ENCODE data around the gene MPP7. TPM values are rescaled to one million over a fixed set of nuclear protein-coding genes. Genes with fewer than 3 reads are reported as not detected.

The MPP7 gene
- total RNA-seq, 6 experiments from 2014 or later, result 0.80 to 2.6 (median 0.86) TPM

DNA sequence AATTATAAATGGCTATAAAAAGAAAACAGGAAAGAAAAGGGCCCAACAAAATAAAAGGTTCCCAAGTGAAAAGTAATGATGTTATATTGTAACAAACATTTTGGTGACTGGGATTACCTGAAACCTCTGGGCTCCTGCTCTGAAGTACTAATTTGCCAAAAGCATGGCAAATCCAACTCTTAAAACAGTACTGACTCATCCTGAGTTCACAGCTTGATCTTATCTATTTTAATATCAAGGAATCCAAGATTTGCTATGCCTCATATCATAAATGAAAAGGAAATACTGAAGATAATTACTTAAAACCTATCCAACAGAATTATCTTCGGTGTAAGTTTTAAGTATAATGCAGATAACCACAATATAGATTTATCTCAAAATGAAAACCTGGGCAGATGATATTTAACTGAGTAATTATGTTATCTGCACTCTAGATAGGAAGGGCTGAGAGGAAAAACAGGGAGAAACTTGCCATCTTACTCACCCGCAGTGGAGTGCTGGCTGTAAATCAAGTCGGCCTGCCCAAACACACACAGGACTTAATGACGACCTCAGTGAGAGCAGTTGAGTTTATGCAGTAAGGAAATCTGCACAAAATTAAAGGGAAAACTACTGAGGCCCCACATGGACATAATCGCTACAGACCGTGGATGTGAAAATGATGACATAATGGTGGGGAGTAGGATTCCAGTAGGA, 48.4 kb downstream of the MPP7 start:
- no peaks in the 10 kb centered on the region for H3K9me3 Mint-ChIP-seq
- H3K4me3 Mint-ChIP-seq, result no peak overlapping the region
- H3K27me3 Mint-ChIP-seq (ENCODE audit: insufficient read depth), result peaks cover 13% of the 10 kb centered on the region
- DNase-seq, result peak; percentile 65
- 0 out of 2 replicates have a peak overlapping the region, but pooled peaks have one; percentile 44 for H3K27ac Mint-ChIP-seq
- TF ChIP-seq CTCF (IDR thresholded peaks at IDR 0.05), result no peak
- H3K4me1 Mint-ChIP-seq (ENCODE audit: low read depth), result peaks cover 17% of the 10 kb centered on the region
- no peaks in the 10 kb centered on the region for H3K36me3 Mint-ChIP-seq (ENCODE audit: low read depth)

GRCh38 chr10:28253169-28253785, 49.6 kb downstream of the MPP7 start:
- DNase-seq, result no peak
- H3K4me3 Mint-ChIP-seq, result no peak overlapping the region
- H3K9me3 Mint-ChIP-seq, result no peaks in the 10 kb centered on the region
- peaks cover 22% of the 10 kb centered on the region for H3K4me1 Mint-ChIP-seq (ENCODE audit: low read depth)
- H3K27me3 Mint-ChIP-seq (ENCODE audit: insufficient read depth), result peaks cover 10% of the 10 kb centered on the region
- H3K27ac Mint-ChIP-seq, result no peak overlapping the region
- no peak for TF ChIP-seq CTCF (IDR thresholded peaks at IDR 0.05)
- no peaks in the 10 kb centered on the region for H3K36me3 Mint-ChIP-seq (ENCODE audit: low read depth)

Small RNA genes lying within 50 kb of the gene (microRNA-seq; reads per million reads assigned to microRNA genes)
- gene MIR8086, result not detected

Other genes starting within 250 kb of the MPP7 start
- gene WAC, start 230.1 kb upstream of the MPP7 start, total RNA-seq (2021; fragmentation: NEBNext Ultra II Directional; extraction: Animal tissue kit (Norgen Biotek cat#: 25700)), result 10 to 100 TPM; 67.2 to 81.5 (median 74.3) TPM